T follicular helper cell (primary cell): ENCODE measurements around the gene PTPRG.

Experiments used
- DNase-seq: peaks from one replicate; pipeline ENCODE4 v3.0.0-alpha.2; 2020; ENCODE audit warnings: low read depth

PTPRG gene

DNA sequence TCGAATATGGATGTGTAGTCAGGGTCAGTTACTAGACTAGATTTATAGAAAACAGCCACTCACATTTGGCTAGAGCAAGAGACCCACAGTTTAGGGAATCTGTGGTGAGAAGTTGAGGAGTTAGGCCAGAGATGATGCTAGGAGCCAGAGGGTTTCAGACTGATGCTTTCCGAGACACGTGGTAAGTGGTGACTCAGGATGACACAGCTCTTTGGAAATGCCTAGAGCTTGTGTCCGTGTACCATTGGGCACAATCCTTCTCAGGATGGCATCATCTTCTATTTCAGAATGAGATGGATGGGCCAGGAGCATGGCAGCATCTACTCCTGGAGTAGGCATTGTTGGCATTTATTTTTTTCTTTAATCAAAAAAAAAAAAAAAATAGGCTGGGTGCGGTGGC lies 28.5 kb downstream of the PTPRG start:
- DNase-seq = no peak

DNA sequence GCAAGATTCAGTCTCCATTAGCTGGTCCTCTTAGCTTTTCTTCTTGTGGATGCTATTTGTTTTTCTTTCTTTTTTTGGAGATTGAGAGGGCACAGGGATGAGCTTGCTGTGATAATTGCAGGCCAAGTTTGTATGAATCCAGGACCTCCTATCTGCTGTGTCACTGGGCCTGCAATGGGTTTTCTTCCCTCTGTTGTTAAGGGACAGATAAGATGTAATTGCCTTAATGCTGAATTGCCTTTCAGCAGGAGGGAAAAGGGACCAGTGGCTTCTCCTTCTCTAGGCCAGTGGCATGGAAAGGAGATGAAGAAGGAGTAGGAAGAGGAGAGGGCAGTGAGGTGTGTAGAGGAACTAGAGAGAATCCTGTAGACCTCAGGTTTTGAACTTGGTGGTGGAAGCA lies 29.9 kb downstream of the PTPRG start:
- DNase-seq = no peak

DNA sequence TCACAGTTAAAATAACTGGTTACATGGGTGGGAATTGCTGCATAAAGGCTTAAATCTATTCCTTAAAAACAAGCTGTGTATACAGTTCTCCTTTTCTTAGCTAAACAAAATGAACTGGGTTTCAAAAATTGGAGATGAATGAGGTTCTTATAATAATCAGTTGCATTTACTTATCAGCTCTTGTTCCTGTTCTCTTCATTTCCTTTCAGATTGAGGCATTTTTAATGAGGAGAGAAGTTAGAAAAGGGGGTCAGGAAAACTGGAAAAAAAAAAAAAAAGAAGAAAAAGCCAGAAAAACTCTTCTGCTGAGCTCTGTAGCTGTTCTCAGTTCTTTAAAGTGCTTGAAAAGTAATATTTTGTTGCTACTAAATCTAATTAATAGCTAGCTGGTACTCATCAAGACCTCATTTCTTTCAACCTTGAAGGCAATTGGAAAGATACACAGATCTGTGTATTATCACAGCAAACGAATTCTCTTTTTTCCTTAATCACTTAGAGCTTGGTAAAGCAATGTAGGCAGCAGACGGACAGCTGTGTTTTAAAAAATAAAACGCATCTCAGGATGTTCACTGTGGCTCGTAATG lies 32.2 kb downstream of the PTPRG start:
- DNase-seq = no peak

DNA sequence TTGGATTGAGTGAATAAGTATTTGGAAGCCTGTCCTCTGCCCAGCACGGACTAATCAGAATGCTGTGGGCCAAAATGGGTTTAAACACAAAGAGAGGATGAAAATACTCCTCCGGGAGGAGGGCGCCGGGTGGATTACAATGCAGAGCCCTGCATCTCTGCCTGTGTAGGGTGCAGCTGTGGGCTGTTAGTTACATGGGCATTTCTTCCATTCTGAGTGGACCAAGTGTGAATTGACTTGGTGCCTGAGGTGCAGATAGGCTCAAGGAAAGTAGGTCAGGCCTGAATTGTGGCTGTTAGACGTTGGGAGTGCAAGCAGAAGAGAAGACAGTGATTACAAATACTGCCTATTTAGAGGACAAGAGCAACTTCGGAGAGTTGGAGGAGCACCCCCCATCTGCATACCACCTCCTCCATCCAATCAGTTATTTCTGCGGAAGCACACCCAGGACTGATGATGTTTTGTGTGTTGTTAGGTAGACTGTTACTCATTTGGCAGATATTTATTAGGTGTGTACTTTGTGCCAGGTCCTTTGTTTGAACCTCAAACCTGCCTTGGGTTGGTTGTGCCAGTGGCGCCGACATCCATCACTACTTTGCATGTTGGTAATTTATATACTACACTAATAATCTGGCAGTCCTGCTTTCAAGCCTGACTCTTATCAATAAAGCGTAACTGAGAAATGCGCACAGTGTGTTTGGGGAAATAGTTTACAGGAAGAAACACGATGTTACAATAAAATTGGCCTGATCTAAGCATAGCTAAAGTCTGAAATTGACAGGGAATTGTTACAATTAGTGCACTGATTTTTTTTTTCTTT lies 33.0 kb downstream of the PTPRG start:
- DNase-seq = no peak

DNA sequence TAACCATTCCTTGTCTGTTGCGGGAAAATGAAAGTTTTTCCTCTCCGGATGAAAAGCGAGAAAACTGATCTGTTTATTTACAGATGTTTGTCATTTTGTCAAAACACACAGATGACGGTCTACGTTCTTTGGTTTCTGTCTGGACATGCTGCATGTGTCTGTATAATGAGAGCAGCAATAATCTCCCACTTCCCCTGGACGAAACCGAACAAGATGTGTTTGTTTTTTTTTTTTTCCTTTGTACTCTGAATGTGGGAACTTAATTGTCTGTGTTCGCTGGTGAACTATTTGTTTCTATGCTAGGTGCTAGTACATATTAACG lies 33.6 kb downstream of the PTPRG start:
- DNase-seq = no peak

DNA sequence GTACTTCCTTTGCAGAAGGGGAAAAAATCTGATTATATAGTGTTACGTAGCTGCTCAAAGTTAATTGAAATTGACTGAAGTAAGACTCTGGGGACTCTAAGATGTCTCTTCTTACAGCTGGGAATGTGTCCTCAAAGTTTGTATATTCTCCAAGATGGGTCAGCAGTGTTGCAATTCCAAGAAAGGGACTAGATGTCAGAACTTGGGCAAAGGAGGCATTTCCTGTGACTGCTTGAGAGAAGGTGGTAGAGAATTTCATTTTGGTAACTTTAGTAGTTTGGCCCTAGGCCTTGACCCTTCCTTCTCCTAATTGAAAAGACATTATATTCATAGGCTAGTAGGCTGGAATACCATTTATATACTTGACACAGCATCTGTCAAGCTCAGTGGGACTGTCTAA lies 33.9 kb downstream of the PTPRG start:
- no peak for DNase-seq

DNA sequence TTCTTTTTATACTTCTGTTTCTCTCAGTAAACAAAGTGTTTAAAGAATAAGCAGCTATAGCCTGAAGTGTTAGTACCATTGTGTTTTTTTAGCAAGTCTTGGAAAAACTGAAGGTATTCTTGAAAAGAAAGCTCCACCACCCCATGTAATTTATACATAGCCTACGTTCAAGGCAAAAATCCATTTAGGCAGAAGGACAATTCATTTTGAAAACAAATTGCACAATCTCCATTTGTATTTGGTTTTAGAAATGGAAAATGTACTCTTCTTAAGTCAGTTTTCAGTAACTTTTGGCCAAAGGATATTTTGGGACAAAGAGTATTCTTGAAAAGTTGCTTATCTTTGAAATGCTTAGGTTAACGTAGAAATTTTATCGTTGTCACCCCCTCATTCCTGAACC lies 34.5 kb downstream of the PTPRG start:
- no peak for DNase-seq

DNA sequence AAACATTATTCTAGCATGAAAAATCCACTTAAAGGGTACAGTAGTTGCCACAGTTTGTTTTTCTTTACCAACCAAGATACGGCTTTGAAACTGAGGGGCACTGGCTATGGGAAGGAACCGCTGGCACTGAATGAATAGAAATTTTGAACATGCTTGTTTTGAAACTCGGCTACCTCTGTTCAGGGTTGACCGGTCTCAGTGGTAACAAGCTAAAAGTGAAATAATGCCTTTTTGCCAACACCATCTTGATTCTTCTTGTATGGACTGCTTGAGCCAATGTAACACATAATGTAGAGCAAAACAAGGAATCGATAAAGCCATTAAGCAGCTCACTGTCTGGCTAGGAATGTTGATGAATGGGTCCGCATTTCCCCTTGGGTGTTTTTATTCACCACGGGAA lies 36.5 kb downstream of the PTPRG start:
- DNase-seq = no peak

DNA sequence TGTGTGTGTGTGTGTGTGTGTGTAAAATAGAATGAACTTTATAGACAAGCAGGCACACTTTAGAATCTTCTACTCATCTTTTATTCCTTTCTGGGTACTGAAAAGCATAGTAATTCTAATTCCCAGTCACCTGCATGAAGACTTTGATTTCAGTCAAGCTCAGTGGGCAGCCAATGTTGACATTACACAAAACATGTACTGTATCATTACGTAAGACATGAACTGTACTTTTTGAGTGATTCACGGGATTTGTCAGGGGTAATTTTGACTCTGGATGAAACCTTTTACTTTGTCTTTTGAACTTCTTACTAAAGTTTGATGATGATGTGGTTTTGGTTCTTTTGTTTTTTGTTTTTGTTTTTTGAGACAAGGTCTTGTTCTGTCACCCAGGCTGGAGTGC lies 38.8 kb downstream of the PTPRG start:
- DNase-seq = no peak

DNA sequence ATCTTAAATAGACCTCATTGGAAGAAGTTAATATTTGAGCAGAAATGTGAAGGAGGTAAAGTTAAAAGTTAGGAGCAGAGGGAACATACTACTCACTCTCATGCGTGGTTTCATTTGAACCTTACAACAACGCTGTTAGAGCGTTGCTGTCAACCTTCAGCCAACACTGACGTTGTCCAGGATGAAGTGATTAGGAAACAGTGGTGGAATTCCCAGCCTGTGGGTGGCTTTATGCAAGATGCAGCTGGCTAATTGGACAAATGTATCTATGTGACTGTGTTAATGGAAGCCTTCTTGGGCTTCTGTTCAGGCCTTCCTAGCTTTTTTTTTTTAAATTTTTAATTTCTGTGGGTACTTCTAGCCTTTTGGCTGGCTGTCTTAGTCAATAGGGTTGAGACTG lies 40.5 kb downstream of the PTPRG start:
- DNase-seq = no peak

DNA sequence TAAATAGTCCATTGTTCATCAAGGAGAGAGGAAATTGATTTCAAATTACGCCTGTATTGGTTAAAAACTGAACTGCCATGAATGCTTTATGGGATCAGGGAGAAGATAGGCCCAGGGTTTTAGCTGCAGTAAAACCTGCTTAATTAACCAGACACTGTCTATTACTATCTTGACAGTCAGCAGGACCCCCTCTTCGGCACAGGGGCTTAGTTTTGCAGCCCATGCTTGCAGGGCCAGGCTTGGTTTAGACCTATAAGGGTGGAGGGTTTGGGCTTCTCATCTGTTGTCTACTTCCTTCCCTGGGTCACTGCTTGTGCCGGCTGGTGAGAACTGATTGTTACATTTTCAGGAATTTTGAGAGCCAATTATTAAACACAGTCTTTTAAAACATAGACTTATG lies 41.1 kb downstream of the PTPRG start:
- DNase-seq = no peak

DNA sequence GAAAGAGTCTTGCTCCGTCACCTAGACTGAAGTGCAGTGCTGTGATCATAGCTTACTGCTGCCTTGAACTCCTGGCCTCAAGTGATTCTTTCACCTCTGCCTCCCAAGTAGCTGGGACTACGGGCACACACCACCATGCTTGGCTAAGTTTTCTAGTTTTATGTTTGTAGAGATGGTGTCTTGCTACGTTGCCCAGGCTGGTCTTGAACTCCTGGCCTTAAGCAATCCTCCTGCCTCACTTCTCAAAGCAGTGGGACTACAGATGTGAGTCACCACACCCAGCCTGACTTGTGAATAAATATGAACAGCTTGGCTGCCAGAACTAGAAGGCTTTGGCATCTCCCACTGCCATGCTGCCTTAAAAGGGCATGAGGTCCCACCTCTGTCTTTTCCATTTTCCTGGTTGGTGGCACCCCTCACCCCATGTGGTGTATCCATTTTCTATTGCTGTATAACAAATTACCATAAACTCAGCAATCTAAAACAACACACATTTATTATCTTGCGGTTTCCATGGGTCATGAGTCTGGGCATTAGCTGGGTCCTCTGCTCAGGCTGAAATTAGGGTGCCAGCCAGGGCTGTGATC lies 44.3 kb downstream of the PTPRG start:
- DNase-seq = no peak

DNA sequence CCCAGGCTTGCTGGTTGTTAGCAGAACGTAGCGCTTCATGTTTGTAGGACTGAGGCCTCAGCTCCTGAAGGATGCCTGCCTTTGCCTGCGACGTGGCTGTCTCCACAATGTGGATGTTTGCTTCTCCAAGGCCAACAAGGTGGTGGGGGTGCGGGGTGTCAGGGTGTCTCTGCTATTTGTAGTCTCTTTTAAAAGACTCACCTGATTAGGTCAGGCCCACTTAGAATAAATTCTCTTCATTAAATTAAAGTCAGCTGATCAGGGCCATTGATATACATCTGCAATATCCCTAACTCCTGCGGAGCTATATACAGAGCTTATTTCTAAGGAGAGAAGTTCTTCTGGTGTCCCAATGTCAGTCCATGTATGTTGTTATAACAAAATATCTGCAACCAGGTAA lies 44.8 kb downstream of the PTPRG start:
- DNase-seq = no peak

DNA sequence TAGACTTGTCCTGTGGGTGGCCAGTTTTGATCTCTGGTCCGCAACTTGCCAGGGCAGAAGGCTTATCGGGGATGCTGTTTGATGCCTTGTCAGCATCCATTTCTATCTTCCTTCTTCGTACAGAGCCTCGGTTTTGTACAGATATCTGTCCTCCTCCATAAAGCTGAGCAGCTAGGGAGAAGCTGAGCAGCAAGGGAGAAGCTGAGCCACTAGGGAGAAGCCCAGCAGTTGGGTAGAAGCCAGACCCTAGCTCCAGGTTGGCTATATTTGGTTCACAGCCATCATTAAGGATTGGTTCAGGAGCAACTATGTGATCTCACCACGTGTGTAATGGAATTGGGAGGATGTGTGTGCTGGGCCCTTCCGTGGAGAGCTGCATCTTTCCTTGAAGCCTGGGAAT lies 46.7 kb downstream of the PTPRG start:
- DNase-seq = no peak

DNA sequence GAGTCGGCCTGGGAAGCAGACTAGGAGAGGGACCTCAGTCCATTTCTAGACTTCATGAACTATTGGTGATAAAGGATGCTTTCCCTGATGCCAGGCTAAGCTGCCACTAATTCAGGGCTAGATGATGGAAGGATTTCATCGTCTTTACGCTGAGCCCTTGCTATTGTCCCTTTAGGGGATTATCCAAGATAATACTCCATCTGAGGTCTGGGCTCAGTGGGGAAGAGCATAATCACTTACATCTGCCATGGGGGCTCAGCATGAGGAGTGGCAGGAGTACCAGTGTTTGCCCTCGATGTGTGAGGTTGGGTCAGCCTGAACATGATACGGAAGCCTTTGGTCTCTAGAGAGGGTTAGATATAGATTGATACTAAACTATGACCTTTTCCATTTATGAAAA lies 47.3 kb downstream of the PTPRG start:
- no peak for DNase-seq

DNA sequence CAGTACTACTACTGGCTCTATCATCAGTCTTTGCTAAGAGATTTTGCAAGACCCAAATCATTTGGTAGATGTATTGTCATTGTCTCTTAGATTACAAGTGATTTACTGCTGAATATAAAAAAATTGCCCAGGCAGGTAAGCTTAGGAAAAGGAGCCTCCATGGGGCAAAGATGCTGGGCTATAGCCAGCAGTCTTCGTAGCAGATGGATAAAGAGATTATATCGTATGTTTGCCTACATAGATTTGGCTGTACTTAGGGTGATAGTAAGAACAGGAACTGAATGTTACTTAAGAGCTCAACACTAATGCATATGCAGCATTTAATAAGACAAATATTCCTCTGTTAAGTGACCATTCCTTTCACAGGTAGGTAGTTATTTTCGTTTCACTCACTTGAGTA lies 48.9 kb downstream of the PTPRG start:
- no peak for DNase-seq

DNA sequence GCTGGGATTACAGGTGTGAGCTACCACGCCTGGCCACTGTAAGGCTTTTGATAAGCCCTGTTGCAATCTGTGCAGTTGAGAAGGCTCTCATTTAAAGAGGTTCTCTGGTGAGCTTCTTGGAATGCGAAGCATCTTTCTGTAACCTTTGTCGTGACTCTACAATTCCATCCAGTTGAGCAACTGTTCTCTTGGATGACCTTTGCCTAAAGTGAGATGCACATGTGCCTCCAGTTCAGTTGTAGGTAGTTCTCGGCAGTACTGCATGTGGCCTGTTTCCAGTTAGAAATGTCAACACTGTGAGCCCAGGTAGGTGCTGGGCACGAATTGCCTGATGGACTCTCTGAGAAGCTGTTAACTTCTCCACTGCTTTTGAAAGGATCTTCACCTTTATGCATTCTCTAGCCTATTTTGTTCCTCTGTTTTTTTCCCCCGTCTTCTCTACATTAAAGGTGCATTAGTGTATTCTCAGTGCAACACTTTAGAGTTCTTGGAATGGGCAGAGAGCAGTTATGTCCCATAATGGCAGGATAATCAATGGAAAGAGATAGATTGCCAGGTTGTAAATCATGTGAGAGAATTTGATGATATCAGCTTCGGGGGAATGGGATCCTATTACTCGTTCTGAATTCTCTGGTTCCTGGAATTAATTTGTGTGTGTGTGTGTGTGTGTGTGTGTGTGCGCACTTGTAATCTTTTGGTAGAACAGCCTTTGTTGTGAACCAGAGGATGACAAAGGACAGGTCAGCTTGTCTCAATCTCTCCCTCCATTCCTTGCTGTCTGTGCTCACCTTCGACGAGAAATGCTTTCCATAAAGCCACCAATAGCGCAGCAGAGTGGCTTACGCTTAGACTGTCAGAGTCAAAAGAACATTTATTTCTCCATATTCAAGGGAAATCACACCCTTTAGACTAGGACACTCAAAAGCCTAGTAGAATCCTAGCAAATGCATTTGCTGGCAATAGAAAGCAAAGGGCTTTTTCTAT lies 51.1 kb downstream of the PTPRG start:
- DNase-seq = no peak

DNA sequence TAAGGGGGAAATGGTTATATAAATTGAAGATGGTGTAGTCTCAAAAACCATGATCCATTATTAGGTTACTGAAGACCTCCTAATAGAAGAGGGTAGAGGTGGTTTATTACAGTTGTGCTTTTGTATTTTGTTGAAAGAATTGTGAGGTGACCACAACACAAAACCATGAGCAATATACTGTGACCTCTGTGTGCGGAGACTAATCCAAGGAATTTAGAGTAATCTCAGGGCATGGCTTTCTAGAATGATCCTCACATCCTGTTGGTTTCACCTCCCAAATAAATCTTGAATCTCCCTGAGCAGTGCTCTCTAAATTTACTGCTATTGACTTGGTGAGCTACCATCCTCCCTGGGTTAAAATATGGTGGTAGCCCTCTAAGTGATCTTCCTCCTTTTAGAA lies 52.3 kb downstream of the PTPRG start:
- no peak for DNase-seq

DNA sequence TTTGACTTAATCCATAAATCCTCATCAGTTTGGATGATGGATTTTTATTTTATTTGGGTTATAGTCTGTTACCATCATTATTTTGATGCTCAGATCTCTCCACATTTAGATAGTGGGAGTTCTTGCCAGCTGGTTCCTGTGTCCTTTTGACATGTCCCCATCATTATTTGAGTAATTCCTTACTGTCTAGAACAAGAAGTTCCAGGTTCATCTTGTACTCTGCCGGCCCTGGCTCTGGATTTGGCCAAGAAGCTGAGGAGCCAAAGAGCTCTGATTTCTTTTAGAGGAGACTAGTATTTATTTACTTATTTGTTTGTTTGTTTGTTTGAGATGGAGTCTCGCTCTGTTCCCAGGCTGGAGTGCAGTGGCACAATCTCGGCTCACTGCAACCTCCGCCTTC lies 54.3 kb downstream of the PTPRG start:
- no peak for DNase-seq

DNA sequence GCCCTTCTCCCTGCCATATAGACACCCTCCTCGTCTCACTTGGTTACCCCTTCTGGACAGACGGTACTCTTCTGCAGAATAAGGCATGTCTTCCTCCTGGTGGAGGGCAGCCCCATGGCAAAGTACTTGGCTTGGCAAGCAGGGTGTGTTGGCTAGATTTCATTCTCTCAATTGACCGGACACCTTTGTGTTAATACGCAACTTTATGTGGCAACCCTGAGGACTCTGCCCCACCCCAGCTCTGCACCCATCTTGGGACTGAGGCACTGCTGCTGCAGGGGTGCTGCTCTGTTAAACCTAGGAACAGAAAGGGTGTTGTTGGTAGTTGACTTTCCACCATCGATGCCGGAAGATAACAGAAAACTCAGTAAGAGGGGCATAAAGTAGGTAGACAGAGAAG lies 55.2 kb downstream of the PTPRG start:
- no peak for DNase-seq

DNA sequence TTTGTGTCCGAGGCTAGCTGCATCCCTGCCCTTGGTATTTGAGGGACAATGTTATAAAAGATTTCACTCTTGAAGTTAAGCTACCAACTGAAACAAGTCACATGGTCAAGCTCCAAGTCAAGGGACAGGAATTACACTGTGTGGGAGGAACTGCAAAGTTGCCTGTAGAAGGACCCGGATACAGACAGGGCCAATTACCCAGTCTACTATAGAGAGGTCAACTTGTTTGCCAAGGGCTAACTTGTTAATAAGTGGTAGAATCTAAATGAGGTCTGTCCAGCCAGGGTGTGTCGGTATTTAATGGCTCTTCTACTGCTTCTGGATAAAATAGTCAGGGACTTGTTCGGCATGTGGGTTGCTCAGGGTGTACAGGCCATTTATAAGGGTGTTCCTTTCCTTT lies 55.7 kb downstream of the PTPRG start:
- DNase-seq = no peak

DNA sequence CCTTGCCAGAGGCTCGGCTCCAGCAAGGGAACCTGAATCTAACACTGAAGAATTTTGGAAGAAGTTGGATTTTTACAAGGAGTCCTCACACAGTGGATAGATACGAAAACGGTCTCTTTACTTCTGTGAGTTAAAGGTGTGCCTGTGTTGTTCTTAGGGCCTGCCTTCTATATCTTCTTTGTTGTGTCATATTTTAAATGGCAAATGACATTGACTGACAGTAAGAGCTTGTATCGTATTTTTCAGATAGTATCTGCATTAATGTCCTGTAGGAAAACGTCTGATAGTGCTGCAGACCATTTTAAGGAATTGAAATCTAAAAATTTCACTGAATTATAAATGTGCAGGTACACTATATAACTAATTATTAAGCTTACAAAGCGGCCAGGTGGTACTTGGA lies 56.3 kb downstream of the PTPRG start:
- DNase-seq = no peak

DNA sequence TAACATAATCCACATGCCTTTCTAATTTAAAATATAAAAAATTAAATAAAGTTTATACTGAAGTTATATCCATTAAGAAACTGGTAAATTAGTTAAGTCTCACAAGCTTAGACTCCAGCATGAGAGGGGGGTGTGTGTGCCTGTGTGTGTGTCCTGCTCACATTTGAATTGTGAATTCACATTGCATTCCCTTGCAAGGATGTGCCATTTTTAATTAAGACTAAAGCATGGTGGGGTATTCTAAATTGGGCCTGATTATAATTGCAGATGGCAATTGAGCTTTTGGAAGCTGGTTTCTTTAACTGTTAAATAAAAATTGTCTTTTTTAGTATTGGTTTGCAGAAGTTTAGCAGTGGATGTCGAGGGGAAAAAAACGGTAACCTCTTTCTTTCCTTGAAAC lies 56.9 kb downstream of the PTPRG start:
- DNase-seq = no peak
